Epithelial cell of esophagus (primary cell): ENCODE results near the gene RAMAC.
"Not testable (repeated sequence)": the region's sequence is repeated elsewhere in the genome, so short reads cannot be mapped to it uniquely, and the experiment has no call there.

Experiments
- DNase-seq: peaks from one replicate; pipeline ENCODE4 v3.0.0; 2010; ENCODE audit warnings: low read depth
- H3K4me3 ChIP-seq: 2 replicates; pipeline ENCODE4 v1.5.1; 2011; ENCODE audit warnings: mild to moderate bottlenecking, low read length, control low read depth
- CTCF ChIP-seq: IDR thresholded peaks from 2 replicates; pipeline ENCODE4 v1.5.1; 2011; ENCODE audit warnings: low read depth, mild to moderate bottlenecking, low read length, control low read depth, inconsistent platforms; ENCODE audit not compliant: insufficient read depth; ENCODE audit errors: missing control alignments

RAMAC gene

GRCh38 chr15:83012076-83012426 is 26.0 kb downstream of the RAMAC start:
- H3K4me3 ChIP-seq, result peak overlapping the region; percentile 99
- no peak for TF ChIP-seq CTCF
- no peak for DNase-seq

- DNase-seq, result no peak
- no peak overlapping the region for H3K4me3 ChIP-seq
- no peak for TF ChIP-seq CTCF
Observed at GRCh38 chr15:83012636-83013035, 26.6 kb downstream of the RAMAC start.

GRCh38 chr15:83014205-83014653 is 28.2 kb downstream of the RAMAC start:
- TF ChIP-seq CTCF, result no peak
- H3K4me3 ChIP-seq, result no peak overlapping the region
- DNase-seq, result no peak

- DNase-seq, result no peak
- no peak overlapping the region for H3K4me3 ChIP-seq
- TF ChIP-seq CTCF, result no peak
Observed at GRCh38 chr15:83015361-83015760, 29.4 kb downstream of the RAMAC start.

GRCh38 chr15:83016906-83017305 is 30.9 kb downstream of the RAMAC start:
- no peak for TF ChIP-seq CTCF
- no peak for DNase-seq
- no peak overlapping the region for H3K4me3 ChIP-seq

- no peak for DNase-seq
- no peak for TF ChIP-seq CTCF
- no peak overlapping the region for H3K4me3 ChIP-seq
Observed at GRCh38 chr15:83018436-83018835, 32.4 kb downstream of the RAMAC start.

GRCh38 chr15:83030021-83030420 is 44.0 kb downstream of the RAMAC start:
- no peak for TF ChIP-seq CTCF
- H3K4me3 ChIP-seq, result no peak overlapping the region
- DNase-seq, result no peak

GRCh38 chr15:83031234-83031633 is 45.2 kb downstream of the RAMAC start:
- DNase-seq, result not testable (repeated sequence)

More at GRCh38 chr15:83031234-83031633, 45.2 kb downstream of the RAMAC start:
- not testable (repeated sequence) for H3K4me3 ChIP-seq
